Measurements from ENCODE around the gene NREP. TPM values are rescaled to one million over a fixed set of nuclear protein-coding genes. Genes with fewer than 3 reads are reported as not detected.

Gene NREP
- polyA plus RNA-seq, 2 donors = 4.6 to 7.5 TPM

DNA sequence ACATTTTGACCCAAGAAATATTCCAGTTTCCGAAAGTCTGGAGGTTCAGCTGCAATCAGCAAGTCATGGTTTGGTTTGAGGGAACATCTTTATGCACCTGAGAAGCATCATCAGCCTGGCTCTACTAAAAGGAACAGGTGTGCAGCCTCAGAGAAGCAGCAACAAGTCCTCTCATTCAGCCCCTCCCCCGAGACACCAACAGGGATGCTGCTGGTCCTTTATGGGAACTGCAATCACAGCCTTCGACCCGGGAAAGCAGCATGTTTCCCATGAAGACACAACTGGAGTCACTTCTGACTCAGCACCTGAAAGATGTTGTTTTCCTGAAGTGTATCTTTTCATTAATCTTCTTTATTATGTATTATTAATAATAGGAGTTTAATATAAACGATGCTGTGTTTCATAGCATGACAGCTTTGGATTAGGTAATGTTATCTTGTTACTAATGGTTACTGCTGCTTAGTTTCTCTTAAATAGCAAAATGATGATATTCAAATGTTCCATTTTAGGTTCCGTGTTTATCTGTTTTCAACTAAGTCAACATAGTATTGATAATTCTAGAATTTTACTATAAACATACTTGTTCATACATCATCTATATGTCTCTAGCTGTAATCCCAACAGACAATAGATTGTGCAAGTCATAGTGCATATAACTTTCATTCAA is 15.6 kb upstream of the NREP start:
- no peak overlapping the region for H3K4me3 ChIP-seq (ENCODE audit: low read depth in 1 of 2, low read length in 2 of 2)
- no peak overlapping the region for H3K27ac ChIP-seq (ENCODE audit: low read depth in 2 of 2, low read length in 1 of 2)
- no peaks in the 10 kb centered on the region for H3K36me3 ChIP-seq (ENCODE audit: control insufficient read depth in 2 of 2, insufficient read depth in 2 of 2, low read length in 1 of 2)
- H3K4me1 ChIP-seq (ENCODE audit: control insufficient read depth in 2 of 2, insufficient read depth in 2 of 2, low read length in 1 of 2) = no peaks in the 10 kb centered on the region
- no peaks in the 10 kb centered on the region for H3K27me3 ChIP-seq (ENCODE audit: control insufficient read depth in 1 of 2, insufficient read depth in 2 of 2, low read length in 2 of 2)
- H3K9me3 ChIP-seq (ENCODE audit: control insufficient read depth in 2 of 2, insufficient read depth in 1 of 2, low read depth in 1 of 2, low read length in 1 of 2) = no peaks in the 10 kb centered on the region
- WGBS, 2 donors = 63 to 64% methylated on average over 6 of the region's 6 CpGs

DNA sequence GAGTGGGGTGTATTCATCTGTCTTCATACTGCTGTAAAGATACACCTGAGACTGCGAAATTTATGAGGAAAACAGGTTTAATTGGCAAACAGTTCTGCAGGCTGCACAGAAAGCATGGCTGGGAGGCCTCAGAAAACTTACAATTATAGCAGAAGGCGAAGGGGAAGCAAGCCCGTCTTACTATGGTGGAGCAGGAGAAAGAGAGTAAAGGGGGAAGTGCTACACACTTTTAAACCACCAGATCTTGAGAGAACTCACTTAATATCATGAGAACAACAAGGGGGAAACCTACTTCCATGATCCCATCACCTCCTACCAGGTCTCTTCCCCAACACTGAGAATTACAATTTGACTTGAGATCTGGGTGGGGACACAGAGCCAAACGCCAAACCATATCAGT is 12.5 kb upstream of the NREP start:
- Histone ChIP-seq H3K9me3 (ENCODE audit: control insufficient read depth in 2 of 2, insufficient read depth in 1 of 2, low read depth in 1 of 2, low read length in 1 of 2) (no peaks in the 10 kb centered on the region), H3K36me3 (ENCODE audit: control insufficient read depth in 2 of 2, insufficient read depth in 2 of 2, low read length in 1 of 2) (no peaks in the 10 kb centered on the region), H3K4me1 (ENCODE audit: control insufficient read depth in 2 of 2, insufficient read depth in 2 of 2, low read length in 1 of 2) (no peaks in the 10 kb centered on the region), H3K4me3 (ENCODE audit: low read depth in 1 of 2, low read length in 2 of 2) (no peak overlapping the region), H3K27me3 (ENCODE audit: control insufficient read depth in 1 of 2, insufficient read depth in 2 of 2, low read length in 2 of 2) (no peaks in the 10 kb centered on the region), H3K27ac (ENCODE audit: low read depth in 2 of 2, low read length in 1 of 2) (no peak overlapping the region)
- WGBS, 2 donors = 89 to 92% methylated on average over 4 of the region's 4 CpGs

DNA sequence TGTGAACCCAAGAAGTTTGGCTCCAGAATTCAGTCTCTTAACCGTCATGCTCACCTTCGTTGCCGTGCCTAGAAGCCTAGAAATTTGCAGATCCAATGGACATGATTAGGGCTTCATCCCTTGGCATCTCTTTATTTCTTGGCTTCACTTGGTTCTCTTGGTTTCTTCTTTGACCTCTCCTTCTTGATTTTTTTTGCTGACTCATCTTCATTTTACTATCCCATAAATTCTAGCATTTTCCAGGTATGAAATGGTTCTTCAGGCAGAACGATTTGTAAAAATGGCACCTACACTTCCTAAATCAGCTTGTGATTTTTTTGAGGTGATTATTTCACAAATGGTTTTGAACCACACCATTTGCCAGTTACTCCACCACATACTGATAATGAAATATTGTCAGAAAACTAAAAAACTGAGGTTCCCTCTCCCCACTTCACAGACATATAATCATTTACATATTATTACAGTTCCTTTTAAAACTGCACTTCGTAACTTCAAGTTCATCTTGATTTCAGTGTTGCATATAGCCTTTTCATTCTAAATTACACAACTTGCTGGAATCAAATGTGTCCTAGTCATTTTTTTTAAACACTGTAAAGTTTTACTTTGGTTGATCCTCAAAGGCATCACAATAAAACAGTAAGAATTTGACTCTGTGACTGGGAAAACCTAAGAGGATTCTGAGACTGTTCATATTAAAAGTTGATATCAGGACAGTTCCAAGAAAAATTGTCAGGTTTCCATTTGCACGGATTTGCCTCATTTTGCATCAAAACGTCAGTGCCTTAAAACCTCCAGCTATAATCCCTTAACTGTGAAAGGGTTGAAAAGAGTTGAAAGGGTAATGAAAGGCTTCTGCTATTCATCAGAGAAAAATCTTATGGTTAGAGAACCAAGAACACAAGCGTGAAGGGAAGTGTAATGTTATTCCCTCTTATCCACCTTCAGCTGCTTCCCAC is 8.9 kb upstream of the NREP start:
- 83 to 85% methylated on average over 8 of the region's 8 CpGs for WGBS, 2 donors
- H3K36me3 ChIP-seq (ENCODE audit: control insufficient read depth in 2 of 2, insufficient read depth in 2 of 2, low read length in 1 of 2) = no peaks in the 10 kb centered on the region
- no peaks in the 10 kb centered on the region for H3K27me3 ChIP-seq (ENCODE audit: control insufficient read depth in 1 of 2, insufficient read depth in 2 of 2, low read length in 2 of 2)
- H3K4me3 ChIP-seq (ENCODE audit: low read depth in 1 of 2, low read length in 2 of 2) = no peak overlapping the region
- H3K9me3 ChIP-seq (ENCODE audit: control insufficient read depth in 2 of 2, insufficient read depth in 1 of 2, low read depth in 1 of 2, low read length in 1 of 2) = no peaks in the 10 kb centered on the region
- H3K27ac ChIP-seq (ENCODE audit: low read depth in 2 of 2, low read length in 1 of 2) = no peak overlapping the region
- no peaks in the 10 kb centered on the region for H3K4me1 ChIP-seq (ENCODE audit: control insufficient read depth in 2 of 2, insufficient read depth in 2 of 2, low read length in 1 of 2)

DNA sequence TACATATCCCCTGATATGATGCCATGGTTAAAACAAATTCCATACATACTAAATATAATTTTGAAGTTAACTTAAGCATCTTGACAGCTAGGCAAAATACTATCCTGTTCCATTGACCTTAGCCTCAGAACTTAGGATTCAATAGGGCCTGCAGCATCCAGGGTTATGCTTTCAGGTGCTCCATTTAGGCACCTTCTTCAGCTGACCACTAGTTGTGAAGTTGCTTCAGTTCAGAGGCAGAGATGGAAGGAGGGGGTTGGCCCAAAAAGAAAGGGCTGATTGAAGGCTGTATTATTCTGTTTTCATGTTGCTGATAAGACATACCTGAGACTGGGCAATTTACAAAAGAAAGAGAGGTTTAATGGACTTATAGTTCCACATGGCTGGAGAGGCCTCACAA is 7.0 kb upstream of the NREP start:
- H3K27ac ChIP-seq (ENCODE audit: low read depth in 2 of 2, low read length in 1 of 2) = no peak overlapping the region
- no peaks in the 10 kb centered on the region for H3K36me3 ChIP-seq (ENCODE audit: control insufficient read depth in 2 of 2, insufficient read depth in 2 of 2, low read length in 1 of 2)
- no peaks in the 10 kb centered on the region for H3K4me1 ChIP-seq (ENCODE audit: control insufficient read depth in 2 of 2, insufficient read depth in 2 of 2, low read length in 1 of 2)
- no peak overlapping the region for H3K4me3 ChIP-seq (ENCODE audit: low read depth in 1 of 2, low read length in 2 of 2)
- H3K27me3 ChIP-seq (ENCODE audit: control insufficient read depth in 1 of 2, insufficient read depth in 2 of 2, low read length in 2 of 2) = no peaks in the 10 kb centered on the region
- H3K9me3 ChIP-seq (ENCODE audit: control insufficient read depth in 2 of 2, insufficient read depth in 1 of 2, low read depth in 1 of 2, low read length in 1 of 2) = no peaks in the 10 kb centered on the region

DNA sequence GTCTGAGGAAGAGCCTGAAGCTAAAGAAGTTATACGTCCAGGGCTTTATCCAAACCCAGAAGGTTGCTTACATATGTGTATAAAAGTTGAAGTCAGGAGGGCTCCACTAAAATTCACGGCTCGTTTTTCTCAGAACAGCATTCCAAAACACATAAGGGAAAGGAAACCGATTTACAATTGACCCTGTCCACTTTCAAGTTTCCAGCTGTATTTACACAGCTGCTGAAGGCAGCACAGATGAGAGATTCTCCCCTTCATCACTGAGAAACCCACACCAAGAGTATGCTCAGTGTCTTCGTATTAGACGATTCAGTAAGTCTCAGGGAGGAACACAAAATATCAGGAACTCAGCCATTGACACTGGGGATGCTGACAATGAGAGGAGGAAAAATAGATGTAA is 5.9 kb upstream of the NREP start:
- Histone ChIP-seq H3K27ac (ENCODE audit: low read depth in 2 of 2, low read length in 1 of 2) (no peak overlapping the region), H3K9me3 (ENCODE audit: control insufficient read depth in 2 of 2, insufficient read depth in 1 of 2, low read depth in 1 of 2, low read length in 1 of 2) (no peaks in the 10 kb centered on the region), H3K4me1 (ENCODE audit: control insufficient read depth in 2 of 2, insufficient read depth in 2 of 2, low read length in 1 of 2) (no peaks in the 10 kb centered on the region), H3K36me3 (ENCODE audit: control insufficient read depth in 2 of 2, insufficient read depth in 2 of 2, low read length in 1 of 2) (no peaks in the 10 kb centered on the region), H3K4me3 (ENCODE audit: low read depth in 1 of 2, low read length in 2 of 2) (no peak overlapping the region), H3K27me3 (ENCODE audit: control insufficient read depth in 1 of 2, insufficient read depth in 2 of 2, low read length in 2 of 2) (no peaks in the 10 kb centered on the region)
- WGBS, 2 donors = 56 to 65% methylated on average over 6 of the region's 6 CpGs

DNA sequence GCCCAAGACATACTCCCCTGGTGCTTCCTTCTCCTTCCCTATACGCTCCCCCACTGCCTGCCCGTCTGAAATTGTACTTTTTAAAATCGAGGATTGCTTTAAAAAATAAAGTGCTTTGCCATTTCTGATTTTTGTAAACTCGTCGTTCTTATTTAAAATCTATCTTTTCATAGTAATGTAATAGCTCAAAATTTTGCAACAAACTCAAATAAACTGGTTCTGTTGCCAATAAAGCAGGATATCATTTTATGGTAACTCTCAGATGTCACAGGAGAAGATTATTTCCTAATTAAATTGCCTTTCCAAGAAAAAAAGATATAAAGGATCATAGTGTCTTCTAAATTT is 1.3 kb upstream of the NREP start:
- H3K4me3 ChIP-seq (ENCODE audit: low read depth in 1 of 2, low read length in 2 of 2) = peak overlapping the region; percentile 47 to 76
- no peaks in the 10 kb centered on the region for H3K9me3 ChIP-seq (ENCODE audit: control insufficient read depth in 2 of 2, insufficient read depth in 1 of 2, low read depth in 1 of 2, low read length in 1 of 2)
- no peaks in the 10 kb centered on the region for H3K4me1 ChIP-seq (ENCODE audit: control insufficient read depth in 2 of 2, insufficient read depth in 2 of 2, low read length in 1 of 2)
- H3K27ac ChIP-seq (ENCODE audit: low read depth in 2 of 2, low read length in 1 of 2) = peak overlapping the region; percentile 88
- 8 to 10% methylated on average over 5 of the region's 5 CpGs for WGBS, 2 donors
- no peaks in the 10 kb centered on the region for H3K27me3 ChIP-seq (ENCODE audit: control insufficient read depth in 1 of 2, insufficient read depth in 2 of 2, low read length in 2 of 2)
- no peaks in the 10 kb centered on the region for H3K36me3 ChIP-seq (ENCODE audit: control insufficient read depth in 2 of 2, insufficient read depth in 2 of 2, low read length in 1 of 2)

DNA sequence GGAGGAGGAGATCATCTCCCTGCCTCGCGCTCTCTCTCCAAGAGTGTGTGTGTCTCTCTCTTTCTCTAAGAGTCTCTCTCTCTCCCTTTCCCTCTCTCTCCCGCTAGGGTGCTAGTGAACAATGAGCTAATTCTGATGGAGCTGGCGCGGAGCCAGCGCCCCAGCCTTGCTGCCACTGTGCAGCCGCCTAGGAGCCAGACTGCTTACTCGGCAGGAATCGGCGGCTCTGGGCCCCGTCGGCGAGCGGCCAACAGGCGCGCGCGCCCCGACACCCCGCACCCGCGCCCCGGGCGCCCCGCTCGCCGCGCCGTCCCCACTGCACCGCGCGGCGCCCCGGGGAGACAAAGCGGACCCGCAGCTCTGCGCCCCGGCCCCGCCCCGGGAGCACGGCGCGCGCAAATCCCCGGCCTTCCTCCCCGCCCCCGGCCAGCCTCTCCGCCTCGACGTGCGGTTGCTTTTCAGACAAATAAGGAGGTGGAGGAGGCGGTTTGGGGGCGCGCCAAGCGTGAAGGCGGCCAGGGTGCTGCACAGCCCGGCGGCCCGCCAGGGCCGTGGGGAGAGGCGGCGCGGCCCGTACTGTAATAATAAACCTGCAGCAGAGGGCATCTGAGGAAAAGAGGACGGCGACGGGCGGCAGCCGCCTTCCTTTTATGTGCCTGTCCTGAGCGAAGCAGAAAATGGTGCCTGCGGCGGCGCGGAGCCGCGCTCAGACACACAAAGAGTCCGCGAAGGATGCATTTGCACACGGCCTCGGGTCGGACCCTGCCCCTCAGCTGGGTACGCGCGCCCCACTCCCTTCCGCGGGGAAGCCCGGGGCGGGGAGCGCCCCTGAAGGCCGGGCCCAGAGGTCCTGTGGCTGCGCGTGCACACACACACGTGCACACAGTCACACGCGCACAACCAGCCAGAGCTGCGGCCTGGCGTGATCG is 625 bp upstream of the NREP start:
- WGBS, 2 donors = 1% methylated on average over 85 to 98 of the region's 98 CpGs
- no peaks in the 10 kb centered on the region for H3K27me3 ChIP-seq (ENCODE audit: control insufficient read depth in 1 of 2, insufficient read depth in 2 of 2, low read length in 2 of 2)
- H3K4me3 ChIP-seq (ENCODE audit: low read depth in 1 of 2, low read length in 2 of 2) = peak overlapping the region; percentile 47 to 76

DNA sequence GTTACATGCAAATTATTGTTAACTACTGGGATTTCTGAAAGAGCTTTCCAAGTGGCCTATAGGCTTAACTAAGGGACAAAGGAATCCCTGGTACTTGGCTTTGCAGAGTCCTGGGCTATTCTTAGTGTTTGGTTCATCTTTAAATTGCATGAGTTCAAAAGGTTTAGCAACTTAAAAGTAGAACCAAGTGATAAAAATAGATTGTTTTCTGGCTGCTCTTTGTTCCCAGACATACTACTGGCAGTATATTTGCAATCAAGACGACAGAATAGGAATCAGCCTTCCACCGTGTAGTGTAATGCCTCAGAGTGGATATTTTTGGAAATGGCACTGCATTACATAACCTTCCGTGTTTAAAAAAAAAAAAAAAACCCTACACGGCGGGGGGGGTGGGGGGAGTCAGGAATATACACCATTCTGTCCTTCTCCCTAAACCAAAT is 1.0 kb downstream of the NREP start:
- H3K36me3 ChIP-seq (ENCODE audit: control insufficient read depth in 2 of 2, insufficient read depth in 2 of 2, low read length in 1 of 2) = no peaks in the 10 kb centered on the region
- H3K27ac ChIP-seq (ENCODE audit: low read depth in 2 of 2, low read length in 1 of 2) = peak overlapping the region in 1 of 2 donors; percentile 0
- H3K27me3 ChIP-seq (ENCODE audit: control insufficient read depth in 1 of 2, insufficient read depth in 2 of 2, low read length in 2 of 2) = no peaks in the 10 kb centered on the region
- WGBS, 2 donors = 6 to 9% methylated on average over 5 of the region's 5 CpGs
- H3K4me3 ChIP-seq (ENCODE audit: low read depth in 1 of 2, low read length in 2 of 2) = peak overlapping the region in 1 of 2 donors; percentile 76
- H3K9me3 ChIP-seq (ENCODE audit: control insufficient read depth in 2 of 2, insufficient read depth in 1 of 2, low read depth in 1 of 2, low read length in 1 of 2) = no peaks in the 10 kb centered on the region
- H3K4me1 ChIP-seq (ENCODE audit: control insufficient read depth in 2 of 2, insufficient read depth in 2 of 2, low read length in 1 of 2) = no peaks in the 10 kb centered on the region

More for the DNA sequence above, 625 bp upstream of the NREP start:
- Histone ChIP-seq H3K4me1 (ENCODE audit: control insufficient read depth in 2 of 2, insufficient read depth in 2 of 2, low read length in 1 of 2) (no peaks in the 10 kb centered on the region), H3K36me3 (ENCODE audit: control insufficient read depth in 2 of 2, insufficient read depth in 2 of 2, low read length in 1 of 2) (no peaks in the 10 kb centered on the region), H3K27ac (ENCODE audit: low read depth in 2 of 2, low read length in 1 of 2) (peak overlapping the region; percentile 88), H3K9me3 (ENCODE audit: control insufficient read depth in 2 of 2, insufficient read depth in 1 of 2, low read depth in 1 of 2, low read length in 1 of 2) (no peaks in the 10 kb centered on the region)

DNA sequence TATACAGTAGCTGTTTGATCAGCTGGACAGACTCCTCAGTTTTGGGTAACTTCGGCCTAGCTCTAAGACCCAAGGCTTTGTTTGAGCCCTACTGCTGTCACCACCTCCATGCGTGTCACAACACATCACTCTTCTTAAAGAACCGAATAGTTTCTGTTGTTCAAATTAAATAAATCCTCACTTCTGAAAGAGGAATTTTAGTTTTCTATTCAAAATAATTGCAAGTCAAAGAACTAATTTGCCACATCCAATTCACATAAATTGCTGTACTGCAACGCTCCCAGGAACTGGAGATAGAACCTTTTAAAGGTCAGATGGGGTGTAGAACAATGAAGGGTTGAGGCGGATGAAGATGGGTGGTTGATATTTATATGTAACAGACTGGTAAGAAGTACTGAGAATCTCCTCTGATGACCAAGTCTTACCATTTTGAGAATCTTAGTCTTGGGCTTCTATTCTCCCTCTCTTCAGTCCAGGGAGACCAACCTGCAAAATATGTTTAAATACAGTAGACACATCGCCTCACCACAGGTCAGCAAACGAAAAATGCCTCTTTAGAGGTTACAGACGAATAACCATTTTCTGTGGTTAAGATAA is 1.6 kb downstream of the NREP start:
- no peaks in the 10 kb centered on the region for H3K9me3 ChIP-seq (ENCODE audit: control insufficient read depth in 2 of 2, insufficient read depth in 1 of 2, low read depth in 1 of 2, low read length in 1 of 2)
- H3K27me3 ChIP-seq (ENCODE audit: control insufficient read depth in 1 of 2, insufficient read depth in 2 of 2, low read length in 2 of 2) = no peaks in the 10 kb centered on the region
- H3K36me3 ChIP-seq (ENCODE audit: control insufficient read depth in 2 of 2, insufficient read depth in 2 of 2, low read length in 1 of 2) = no peaks in the 10 kb centered on the region
- no peaks in the 10 kb centered on the region for H3K4me1 ChIP-seq (ENCODE audit: control insufficient read depth in 2 of 2, insufficient read depth in 2 of 2, low read length in 1 of 2)
- WGBS, 2 donors = 46 to 56% methylated on average over 8 of the region's 8 CpGs
- H3K27ac ChIP-seq (ENCODE audit: low read depth in 2 of 2, low read length in 1 of 2) = peak overlapping the region in 1 of 2 donors; percentile 0
- H3K4me3 ChIP-seq (ENCODE audit: low read depth in 1 of 2, low read length in 2 of 2) = no peak overlapping the region

Measured in esophagus (tissue), 2 donors.